Colonic mucosa (tissue), 4 donors: Measurements from ENCODE around the gene LRCH1. TPM values are rescaled to one million over a fixed set of nuclear protein-coding genes. Genes with fewer than 3 reads are reported as not detected.

Experiments used
- DNase-seq: peaks from one replicate; pipeline ENCODE4 v3.0.0-alpha.2; 2020
- H3K27ac ChIP-seq: fragments of 200-600 bp; one replicate; pipeline ENCODE4 v1.8.0; 2021
- H3K27me3 ChIP-seq: fragments of 200-600 bp; one replicate; pipeline ENCODE4 v1.8.0; 2021
- H3K36me3 ChIP-seq: fragments of 200-600 bp; one replicate; pipeline ENCODE4 v1.8.0; 2021
- H3K4me1 ChIP-seq: fragments of 200-600 bp; one replicate; pipeline ENCODE4 v1.8.0; 2021; ENCODE audit warnings: mild to moderate bottlenecking
- H3K4me3 ChIP-seq: fragments of 200-600 bp; one replicate; pipeline ENCODE4 v1.8.0; 2021
- H3K9ac ChIP-seq, 2 donors: one replicate each; pipeline ENCODE4 v1.7.0; 2013; ENCODE audit warnings: control low read depth in 2 of 2, low read depth in 2 of 2, low read length in 2 of 2
- H3K9me3 ChIP-seq: fragments of 200-600 bp; one replicate; pipeline ENCODE4 v1.8.0; 2021
- intact Hi-C: fragments of 100-400 bp; cut with DNase I; formaldehyde crosslinking; loops from one replicate; pipeline ENCODE4 v1.14.1; 2022
- total RNA-seq, 2 donors: library from RNA; stranded (reverse); fragmentation: NEBNext Ultra II Directional in 1 of 2; extraction: Animal tissue kit (Norgen Biotek cat#: 25700) in 1 of 2; gene quantifications; one replicate each; pipeline ENCODE4 v1.2.1, GENCODE V29; 2021
- TF ChIP-seq, protein P1 (sequence below): fragments of 200-600 bp; IDR thresholded peaks from one replicate; pipeline ENCODE4 v1.8.0; 2022; ENCODE audit warnings: antibody characterized with exemption, mild to moderate bottlenecking
- donor health status: healthy.
- donor health status: DM: no; HTN: no; CAD: no.
- donor health status: DM: no; HTN: no; CAD: no.

The LRCH1 gene
- total RNA-seq, 2 donors from 2014 or later: 12.8 to 19.6 TPM

DNA sequence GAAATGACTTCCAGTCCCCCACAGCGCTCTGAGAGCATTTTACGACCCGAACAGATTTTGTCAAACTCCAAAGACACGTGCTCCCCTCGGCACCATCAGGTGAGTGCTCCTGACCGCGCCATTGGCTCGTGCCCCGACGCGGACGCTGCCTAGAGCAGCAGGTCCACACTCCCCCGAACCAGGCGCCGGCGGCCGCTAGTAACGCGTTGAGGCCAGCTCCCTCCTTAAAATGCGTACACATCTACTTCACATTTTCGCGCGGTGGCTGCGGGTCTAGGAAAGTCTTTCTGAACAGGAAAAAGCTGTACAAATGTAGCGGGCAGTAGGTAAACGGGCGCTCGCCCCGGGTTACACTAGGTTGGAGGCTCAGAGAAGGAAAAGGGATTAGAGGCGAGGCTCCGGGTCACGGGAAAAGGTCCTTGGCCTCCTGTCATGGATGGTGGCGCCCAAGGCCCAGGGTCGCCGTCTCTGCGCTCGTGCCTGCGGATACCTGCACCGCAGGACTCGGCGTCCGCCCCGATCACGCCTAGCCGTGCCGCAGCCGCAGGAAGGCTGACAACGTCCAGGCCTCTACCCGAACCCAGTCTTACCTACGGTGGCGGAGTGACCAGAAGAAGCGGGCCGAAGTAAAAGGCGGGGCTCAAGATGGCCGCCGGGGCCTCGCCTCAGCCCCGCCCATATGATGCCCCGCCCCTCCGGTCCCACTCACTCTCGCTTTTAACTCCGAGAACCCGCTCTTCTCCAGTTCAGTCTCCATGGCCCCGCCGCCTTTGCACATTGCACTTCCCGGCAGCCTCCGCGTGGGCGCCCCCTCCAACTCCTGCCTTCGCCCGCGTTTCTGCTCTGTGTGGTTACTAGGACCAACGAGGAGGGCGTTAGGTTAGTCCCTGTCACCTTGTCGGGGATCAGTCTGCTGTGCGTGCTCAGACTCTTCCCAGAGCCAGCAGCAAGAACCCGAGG, 243.8 kb downstream of the LRCH1 start, which contains the start of gene ESD:
ESD (minus strand) TSS at position 647 of the 960 bp plus-strand sequence. CDS start 5,748 bp downstream, outside the sequence.
- peak within 1 kb of the TSS; percentile 95 for H3K27ac ChIP-seq
- peak within 1 kb of the TSS; percentile 74 to 88 for H3K9ac ChIP-seq
- intact Hi-C loops: no loop called here
- peak within 1 kb of the TSS; percentile 72 for H3K4me3 ChIP-seq
- no peaks in the 10 kb centered on the region for H3K36me3 ChIP-seq
- no peaks in the 10 kb centered on the region for H3K27me3 ChIP-seq
- TF ChIP-seq, protein P1, sequence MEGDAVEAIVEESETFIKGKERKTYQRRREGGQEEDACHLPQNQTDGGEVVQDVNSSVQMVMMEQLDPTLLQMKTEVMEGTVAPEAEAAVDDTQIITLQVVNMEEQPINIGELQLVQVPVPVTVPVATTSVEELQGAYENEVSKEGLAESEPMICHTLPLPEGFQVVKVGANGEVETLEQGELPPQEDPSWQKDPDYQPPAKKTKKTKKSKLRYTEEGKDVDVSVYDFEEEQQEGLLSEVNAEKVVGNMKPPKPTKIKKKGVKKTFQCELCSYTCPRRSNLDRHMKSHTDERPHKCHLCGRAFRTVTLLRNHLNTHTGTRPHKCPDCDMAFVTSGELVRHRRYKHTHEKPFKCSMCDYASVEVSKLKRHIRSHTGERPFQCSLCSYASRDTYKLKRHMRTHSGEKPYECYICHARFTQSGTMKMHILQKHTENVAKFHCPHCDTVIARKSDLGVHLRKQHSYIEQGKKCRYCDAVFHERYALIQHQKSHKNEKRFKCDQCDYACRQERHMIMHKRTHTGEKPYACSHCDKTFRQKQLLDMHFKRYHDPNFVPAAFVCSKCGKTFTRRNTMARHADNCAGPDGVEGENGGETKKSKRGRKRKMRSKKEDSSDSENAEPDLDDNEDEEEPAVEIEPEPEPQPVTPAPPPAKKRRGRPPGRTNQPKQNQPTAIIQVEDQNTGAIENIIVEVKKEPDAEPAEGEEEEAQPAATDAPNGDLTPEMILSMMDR: no peak
- H3K4me1 ChIP-seq: peaks cover 4% of the 10 kb centered on the region
- DNase-seq: peak; percentile 97
- H3K9me3 ChIP-seq: no peaks in the 10 kb centered on the region

DNA sequence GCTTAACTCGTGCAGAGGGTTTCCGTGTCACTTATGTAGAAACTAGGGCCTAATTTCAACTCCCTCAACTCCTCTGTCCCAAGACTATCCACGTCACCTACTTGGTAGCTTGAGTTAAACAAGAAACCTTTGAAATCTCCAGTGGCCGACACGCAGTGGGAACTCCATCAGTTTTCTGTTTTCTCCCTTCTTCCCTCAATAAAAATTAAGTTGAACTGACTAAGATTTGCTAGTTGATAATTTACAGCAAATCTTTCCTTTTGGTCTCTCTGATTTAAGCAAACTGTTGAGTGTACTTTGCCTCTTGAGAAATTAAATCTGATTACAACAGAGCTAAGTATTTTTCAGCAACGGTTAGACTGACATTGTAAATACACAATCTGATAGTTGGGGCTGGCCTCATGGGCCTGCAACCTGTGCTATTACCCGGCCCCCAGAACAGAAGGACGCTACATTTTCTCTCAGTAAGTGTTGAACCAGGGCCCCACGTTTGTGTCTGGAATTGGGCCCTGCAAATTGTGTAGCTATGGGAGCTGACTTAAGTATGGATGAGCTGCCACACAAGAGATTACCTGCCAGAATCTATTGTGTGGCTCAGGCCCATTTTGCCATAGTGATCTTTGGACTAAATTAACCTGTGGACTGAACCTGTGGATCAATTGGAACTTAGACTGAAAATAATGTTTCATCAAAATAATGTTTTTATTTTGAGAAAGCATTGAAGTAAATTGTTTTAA, 244.7 kb downstream of the LRCH1 start:
- intact Hi-C loops: no loop called here
- H3K4me1 ChIP-seq: peaks cover 4% of the 10 kb centered on the region
- TF ChIP-seq, protein P1: no peak

DNA sequence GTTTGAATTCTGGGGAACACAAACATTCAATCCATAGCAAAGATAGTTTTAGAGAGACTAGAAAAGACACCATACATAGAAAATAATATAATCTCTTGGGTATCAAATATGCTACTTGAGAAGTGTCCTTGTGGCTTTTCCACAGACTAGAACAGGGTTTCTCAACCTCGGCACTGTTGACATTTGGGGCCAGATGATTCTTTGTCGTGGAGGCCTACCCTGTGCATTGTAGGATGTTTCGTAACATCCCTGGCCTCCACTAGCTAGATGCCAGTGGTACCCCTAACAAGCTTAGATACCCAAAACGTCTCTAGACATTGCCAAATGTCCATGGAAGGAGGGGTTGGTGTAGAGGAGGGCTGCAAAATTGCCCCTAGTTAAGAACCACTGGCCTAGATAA, 246.2 kb downstream of the LRCH1 start:
- no peaks in the 10 kb centered on the region for H3K27me3 ChIP-seq
- no peak overlapping the region for H3K9ac ChIP-seq
- no peak overlapping the region for H3K4me3 ChIP-seq
- no peak overlapping the region for H3K27ac ChIP-seq
- no peak for DNase-seq
- H3K36me3 ChIP-seq: no peaks in the 10 kb centered on the region
- TF ChIP-seq, protein P1: no peak
- H3K9me3 ChIP-seq: no peaks in the 10 kb centered on the region
- peaks cover 4% of the 10 kb centered on the region for H3K4me1 ChIP-seq
- intact Hi-C loops: no loop called here

More for the DNA sequence above, 244.7 kb downstream of the LRCH1 start:
- H3K36me3 ChIP-seq: no peaks in the 10 kb centered on the region
- H3K27me3 ChIP-seq: no peaks in the 10 kb centered on the region
- H3K9ac ChIP-seq: peak overlapping the region; percentile 66 to 88
- peak overlapping the region; percentile 95 for H3K27ac ChIP-seq
- DNase-seq: peak; percentile 21
- H3K4me3 ChIP-seq: peak overlapping the region; percentile 72
- H3K9me3 ChIP-seq: no peaks in the 10 kb centered on the region

DNA sequence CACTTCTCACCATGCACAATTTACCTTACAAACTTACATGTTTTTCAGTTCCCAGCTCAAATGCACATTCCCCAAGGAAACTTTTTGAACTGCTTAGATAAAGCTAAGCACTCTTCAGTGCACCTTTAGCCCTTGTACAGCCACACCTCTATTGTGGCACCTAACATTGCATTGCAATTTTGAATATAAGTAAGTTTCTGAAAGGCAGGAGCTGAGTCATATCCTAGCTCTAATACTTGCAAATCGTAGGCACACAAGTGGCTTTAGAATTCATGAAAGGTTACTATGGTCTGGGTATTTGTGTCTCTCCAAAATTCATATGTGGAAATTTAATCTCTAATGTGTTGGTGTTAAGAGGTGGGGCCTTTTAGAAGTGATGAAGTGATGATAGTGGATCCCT, 248.9 kb downstream of the LRCH1 start:
- Histone ChIP-seq H3K36me3 (no peaks in the 10 kb centered on the region), H3K4me3 (no peak overlapping the region), H3K27ac (no peak overlapping the region), H3K9ac (no peak overlapping the region), H3K9me3 (no peaks in the 10 kb centered on the region), H3K27me3 (no peaks in the 10 kb centered on the region), H3K4me1 (no peaks in the 10 kb centered on the region)
- intact Hi-C loops: no loop called here
- TF ChIP-seq, protein P1: no peak
- no peak for DNase-seq

Other genes with a start within 250 kb of the LRCH1 start
- gene RUBCNL, start 165.9 kb upstream of the LRCH1 start, total RNA-seq: 10 to 100 TPM; 25.6 to 29.1 TPM
- 100 to 1,000 TPM; 100 to 122 TPM for gene ESD, start 244.0 kb downstream of the LRCH1 start, total RNA-seq